ENCODE data around the gene MYL3.

The MYL3 gene

DNA sequence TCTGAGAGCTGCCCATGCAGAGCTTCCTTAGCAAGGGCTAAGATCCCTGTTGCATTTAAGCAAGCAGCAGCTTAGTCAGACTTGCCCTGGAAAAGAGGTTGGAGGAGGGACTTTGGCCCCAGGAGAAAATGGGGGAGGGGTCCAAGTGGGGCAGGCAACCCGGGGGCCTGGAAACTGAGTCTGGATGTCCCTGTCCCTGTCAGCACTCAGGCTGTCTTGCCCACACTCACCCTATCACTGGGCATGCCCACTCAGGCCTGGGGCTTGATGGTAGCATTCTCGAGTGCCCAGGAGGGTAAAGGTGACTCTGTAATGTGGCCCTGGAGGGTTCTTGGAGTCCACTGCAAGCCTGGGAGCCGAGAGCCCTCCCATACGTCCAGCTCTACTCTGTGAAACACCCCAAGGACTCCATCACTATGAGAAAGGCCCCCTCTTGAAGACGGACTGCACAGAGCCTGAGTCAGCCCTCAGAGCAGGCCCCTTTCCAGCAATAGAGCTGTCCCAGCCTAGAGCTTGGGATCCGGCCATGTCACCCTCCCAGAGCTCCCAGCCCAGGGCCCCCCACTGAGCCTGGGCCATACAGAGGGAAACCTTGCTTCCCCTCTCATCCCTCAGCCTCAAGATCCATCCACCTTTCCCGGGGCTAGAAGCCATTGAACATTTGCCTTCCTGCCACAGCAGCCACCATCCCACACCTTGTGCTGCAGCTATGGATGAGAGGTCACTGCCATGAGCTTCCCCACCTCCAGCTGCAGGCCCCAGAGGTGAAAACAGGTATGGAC is 13.4 kb downstream of the MYL3 start:
- no peak for DNase-seq (ENCODE audit: low spot score)

DNA sequence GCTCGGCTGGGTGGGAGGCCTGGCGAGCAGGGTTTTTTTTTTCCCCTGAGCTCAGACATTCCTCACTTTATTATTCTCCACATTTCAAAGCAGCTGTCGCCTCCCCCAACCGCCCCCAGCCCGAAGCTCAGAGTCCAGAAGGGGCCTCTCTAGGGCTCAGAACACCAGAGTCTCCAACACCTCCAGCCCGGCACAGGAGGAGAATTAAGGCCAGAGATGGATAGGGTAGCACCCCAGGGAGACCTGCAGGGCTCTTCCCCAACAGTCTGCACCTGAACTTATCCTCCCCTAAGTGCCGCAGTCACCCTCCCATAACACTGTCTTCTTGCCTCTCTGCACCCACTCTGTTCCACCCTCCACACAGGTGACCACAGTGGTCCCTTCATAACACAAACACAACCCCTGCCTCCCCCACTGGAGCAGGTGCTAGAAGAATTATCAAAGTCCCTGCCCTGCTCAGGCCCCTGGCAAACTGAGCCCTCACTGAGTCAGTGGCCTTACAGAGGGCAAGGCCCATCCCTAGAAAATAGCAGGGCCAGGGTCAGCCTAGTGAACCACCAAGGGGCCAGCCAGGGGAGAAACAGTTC is 14.1 kb downstream of the MYL3 start:
- no peak for DNase-seq (ENCODE audit: low spot score)

DNA sequence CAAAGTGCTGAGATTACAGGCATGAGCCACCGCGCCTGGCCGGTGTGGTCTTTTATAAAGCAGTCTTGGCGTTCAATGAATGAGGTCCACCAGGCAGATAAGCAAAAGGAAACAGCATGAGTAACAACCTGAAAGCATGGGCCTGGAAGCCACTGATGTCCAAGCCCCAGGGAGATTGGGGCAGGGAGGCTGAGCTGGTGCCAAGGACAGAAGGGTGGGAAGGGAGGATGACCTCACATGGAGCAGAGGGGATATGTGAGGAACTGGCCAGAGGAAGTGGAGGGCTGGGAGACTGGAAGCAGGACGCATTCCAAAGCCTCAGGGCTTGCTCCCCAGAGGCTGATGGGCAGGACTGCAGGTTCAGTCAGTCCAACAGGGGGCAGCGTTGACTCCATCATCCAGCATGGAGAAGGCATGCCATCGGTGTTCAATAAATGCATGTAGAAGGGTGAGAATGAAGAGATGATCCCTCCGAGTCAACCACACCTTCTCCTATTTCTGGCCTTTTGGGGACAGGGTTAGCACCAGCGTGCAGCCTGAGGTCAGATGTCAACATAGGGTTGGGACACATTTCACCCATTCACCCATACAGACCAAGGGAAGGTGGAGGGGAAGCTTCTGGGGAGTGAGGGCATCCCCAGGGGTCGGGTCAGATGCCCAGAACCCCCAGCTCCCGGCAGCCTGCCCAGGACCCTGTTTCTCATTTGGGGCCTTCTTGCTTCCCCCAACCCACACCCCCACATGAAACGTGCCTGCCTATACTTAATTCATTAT is 14.8 kb downstream of the MYL3 start:
- DNase-seq (ENCODE audit: low spot score), result no peak

- no peak for DNase-seq (ENCODE audit: low spot score)
Measured at GRCh38 chr3:46847744-46848143, 15.5 kb downstream of the MYL3 start.

GRCh38 chr3:46846624-46847542 is 16.4 kb downstream of the MYL3 start:
- no peak for DNase-seq (ENCODE audit: low spot score)

DNA sequence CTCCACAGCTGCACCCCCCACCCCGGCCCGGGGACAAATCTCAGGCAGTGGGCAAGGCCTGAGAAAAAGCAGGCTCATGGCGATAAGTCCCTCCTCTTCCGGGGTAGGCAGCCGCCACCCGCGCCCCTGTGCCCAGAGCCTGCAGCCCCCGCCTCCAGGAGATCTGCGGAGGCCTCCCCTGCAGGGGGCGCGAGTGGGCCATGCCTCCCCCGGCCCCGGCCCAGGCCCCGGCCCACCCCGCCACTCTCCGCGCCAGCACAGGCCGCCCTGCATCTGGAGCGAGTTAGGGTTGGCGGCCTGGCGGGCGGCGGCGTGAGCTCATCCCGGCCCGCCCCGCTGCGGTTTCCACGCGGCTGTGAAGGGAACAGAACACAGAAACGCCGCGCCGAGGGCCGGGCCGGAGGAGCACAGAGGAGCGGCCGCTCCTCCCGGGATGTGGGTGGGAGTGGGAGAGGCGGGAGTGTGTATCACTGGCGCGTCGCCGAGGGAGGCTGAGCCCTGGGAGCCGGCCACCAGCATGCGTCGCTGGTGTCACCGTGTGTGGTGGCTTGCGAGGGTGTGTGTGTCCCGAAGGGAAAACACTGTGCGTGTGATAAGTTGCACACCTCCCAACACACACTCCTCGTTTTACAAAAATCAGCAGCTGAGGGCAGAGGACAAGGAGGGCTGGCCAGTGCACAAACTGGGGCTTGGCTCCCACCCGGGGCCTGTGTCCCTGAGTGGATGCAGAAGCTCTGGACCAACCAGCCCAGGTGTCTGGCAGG is 17.2 kb downstream of the MYL3 start:
- DNase-seq (ENCODE audit: low spot score), result no peak

GRCh38 chr3:46845397-46845859 is 17.8 kb downstream of the MYL3 start:
- DNase-seq (ENCODE audit: low spot score), result no peak

- no peak for DNase-seq (ENCODE audit: low spot score)
Measured at GRCh38 chr3:46844881-46845312, 18.3 kb downstream of the MYL3 start.

DNA sequence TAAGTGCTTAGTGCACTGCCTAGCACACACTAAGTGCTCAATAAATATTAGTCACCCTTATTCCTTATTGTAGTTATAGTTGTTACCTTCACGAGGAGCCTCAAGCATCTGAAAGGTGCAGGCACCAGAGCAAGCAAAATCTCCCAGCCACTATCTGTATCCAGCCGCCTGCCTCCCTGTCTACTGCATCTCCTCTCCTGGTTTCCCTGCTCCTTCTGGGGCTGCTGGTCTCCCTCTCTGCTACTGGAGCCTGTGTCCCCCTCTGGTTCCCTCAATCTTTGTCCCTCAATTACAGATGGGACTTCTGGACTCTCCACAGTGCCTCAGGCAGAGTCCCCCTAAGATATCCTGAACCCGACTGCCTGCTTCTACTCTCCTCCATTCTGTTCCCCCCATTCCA is 18.8 kb downstream of the MYL3 start:
- DNase-seq (ENCODE audit: low spot score), result no peak

- DNase-seq (ENCODE audit: low spot score), result no peak
Measured at GRCh38 chr3:46843508-46843907, 19.7 kb downstream of the MYL3 start.

- no peak for DNase-seq (ENCODE audit: low spot score)
Measured at GRCh38 chr3:46840491-46840890, 22.8 kb downstream of the MYL3 start.

DNA sequence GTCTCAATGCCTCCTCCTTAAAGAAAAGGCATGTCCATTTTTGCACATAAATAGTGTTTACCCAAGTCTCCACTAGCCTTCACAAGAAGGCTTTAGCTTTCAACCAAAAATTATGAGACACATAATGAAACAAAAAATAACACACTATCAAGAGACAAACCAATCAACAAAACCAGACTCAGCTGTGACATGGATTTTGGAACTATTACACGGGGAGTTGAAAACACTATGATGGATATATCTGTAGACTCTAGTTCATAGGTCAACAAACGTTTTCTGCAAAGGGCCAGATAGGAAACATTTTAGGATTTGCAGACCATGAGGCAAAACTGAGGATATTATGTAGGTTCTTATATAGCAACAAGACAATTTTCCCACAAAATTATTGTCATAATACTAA is 24.9 kb downstream of the MYL3 start:
- no peak for DNase-seq (ENCODE audit: low spot score)

GRCh38 chr3:46835491-46835890 is 27.8 kb downstream of the MYL3 start:
- DNase-seq (ENCODE audit: low spot score), result no peak

GRCh38 chr3:46835054-46835453 is 28.2 kb downstream of the MYL3 start:
- DNase-seq (ENCODE audit: low spot score), result no peak

- no peak for DNase-seq (ENCODE audit: low spot score)
Measured at GRCh38 chr3:46833346-46834300, 29.6 kb downstream of the MYL3 start.

GRCh38 chr3:46831841-46832240 is 31.4 kb downstream of the MYL3 start:
- no peak for DNase-seq (ENCODE audit: low spot score)

GRCh38 chr3:46831316-46831715 is 31.9 kb downstream of the MYL3 start:
- no peak for DNase-seq (ENCODE audit: low spot score)

DNA sequence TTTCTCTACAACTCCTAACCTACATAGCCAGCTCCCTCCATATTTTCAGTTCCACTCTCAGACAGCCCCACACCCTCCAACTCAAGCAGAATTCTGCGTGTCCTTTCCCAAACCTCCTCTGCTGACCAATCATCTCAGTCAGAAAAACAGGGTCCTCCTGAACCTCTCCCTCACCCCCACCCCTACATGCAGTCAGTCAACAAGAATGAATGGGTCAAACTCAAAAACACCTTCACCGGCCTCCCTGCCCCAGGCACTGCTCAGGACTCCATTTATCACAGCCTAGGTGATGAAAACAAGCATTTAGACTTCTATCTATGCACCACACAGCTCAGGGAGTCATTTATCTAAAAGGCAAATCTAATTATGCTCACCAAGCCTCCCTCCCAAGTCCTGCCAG is 32.4 kb downstream of the MYL3 start:
- DNase-seq (ENCODE audit: low spot score), result no peak

DNA sequence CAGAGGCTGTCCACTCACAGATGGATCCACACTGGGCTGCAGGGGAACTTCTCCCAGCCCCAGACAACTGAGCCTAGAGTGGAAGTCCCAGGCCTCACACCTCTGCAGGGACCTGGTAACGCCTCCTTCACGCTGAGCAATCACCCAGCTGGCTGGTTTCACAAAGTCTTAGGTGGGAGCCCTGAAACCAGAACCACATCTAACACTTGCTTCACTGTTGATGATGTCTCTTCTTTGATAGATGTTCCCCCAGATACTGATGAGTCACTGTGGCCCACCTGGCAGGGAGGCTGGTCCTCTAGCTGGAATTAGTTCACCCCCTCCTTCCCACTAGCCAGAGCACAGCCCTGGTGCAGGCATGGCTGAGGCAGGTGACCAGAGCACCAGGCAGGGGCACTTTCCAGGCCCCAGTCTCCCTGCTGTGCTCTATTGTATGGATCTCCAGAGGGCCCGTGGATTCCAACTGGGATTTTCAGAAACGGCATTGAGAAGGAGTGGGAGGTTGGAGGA is 33.5 kb downstream of the MYL3 start:
- DNase-seq (ENCODE audit: low spot score), result no peak

DNA sequence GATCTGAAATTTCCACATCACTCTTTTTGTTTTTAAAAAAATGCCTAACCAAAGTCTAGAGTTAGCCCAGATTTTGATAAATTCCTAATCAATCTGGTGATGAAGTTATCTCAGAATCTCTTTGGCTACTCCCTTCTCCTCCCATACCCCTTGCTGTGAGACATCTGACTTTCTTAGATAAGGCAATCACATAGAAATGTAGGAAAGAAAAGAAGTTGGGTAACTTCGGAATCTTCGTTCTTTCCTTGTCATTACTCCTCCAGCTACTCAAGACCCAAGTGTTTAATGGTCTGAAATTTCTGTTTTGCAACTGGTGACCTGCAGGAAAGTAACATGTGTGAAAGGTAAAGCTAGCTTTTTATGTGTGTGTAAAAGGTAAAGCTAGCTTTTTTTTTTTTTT is 37.8 kb downstream of the MYL3 start:
- DNase-seq (ENCODE audit: low spot score), result no peak

All from COLO829 (cell line).